GM19395 (cell line): ENCODE results near the gene ANKRD62.

ENCODE experiments used
- ATAC-seq: cut with Tn5 transposase; IDR thresholded peaks from one replicate; pipeline ENCODE4 v1.9.1; 2021; ENCODE audit warnings: mild to moderate bottlenecking, moderate library complexity; ENCODE audit not compliant: unreplicated experiment

ANKRD62 gene

GRCh38 chr18:12093520-12094257, at the start of gene ANKRD62:
ANKRD62 (plus strand) TSS chr18:12093843; CDS start chr18:12094018, 175 bp downstream.
- no peak for ATAC-seq

- no peak for ATAC-seq
Measured at GRCh38 chr18:12044591-12044990, 49.1 kb upstream of the ANKRD62 start.

- no peak for ATAC-seq
Measured at GRCh38 chr18:12046046-12046750, 47.4 kb upstream of the ANKRD62 start.

DNA sequence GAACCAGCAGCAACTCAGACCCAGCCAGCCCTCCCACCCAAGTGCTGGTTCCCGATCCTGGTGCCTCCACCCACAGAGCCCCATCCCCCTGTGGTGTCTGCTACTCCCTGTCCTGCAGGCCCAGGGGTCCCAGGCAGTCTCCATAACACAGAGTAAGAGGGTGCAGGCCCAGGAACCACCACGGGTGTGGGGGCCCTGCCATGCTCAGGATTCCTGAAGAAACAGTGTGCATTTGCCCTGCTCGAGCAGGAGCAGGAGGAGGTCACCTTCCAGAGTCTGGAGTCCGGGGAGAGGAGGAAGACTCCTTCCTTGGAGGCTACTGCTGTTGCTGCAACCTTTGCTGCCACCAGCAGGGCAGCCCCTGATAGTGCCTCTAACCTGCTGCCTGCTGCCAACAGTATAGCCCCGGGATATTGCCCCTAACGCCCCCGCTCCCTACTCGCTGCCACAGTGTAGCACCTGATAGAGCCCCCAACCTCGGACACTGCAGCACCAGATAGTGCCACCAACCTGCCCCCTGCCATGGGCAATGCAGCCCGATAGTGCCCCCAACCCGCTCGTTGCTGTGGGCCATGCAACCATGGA, 46.8 kb upstream of the ANKRD62 start:
- ATAC-seq: no peak

GRCh38 chr18:12048010-12048826, 45.4 kb upstream of the ANKRD62 start:
- ATAC-seq: no peak

DNA sequence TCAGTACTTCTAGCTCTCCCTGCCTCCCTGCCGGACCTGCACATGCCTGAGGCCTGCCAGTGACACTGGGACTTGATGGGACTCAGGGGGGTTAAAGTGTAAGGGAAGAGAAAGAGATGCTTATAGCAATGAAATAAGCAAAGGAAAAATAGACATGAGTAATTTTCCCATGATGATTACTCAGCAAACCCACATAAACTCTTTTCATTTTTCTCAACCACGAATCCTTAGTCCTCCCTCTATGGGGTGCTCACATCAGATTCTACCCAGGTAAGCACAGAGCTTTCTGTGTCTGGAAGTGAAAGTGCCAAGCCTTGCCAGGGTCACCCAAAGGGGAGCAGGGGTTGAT, 44.8 kb upstream of the ANKRD62 start:
- no peak for ATAC-seq

GRCh38 chr18:12049978-12050811, 43.4 kb upstream of the ANKRD62 start:
- ATAC-seq: peak; percentile 91

DNA sequence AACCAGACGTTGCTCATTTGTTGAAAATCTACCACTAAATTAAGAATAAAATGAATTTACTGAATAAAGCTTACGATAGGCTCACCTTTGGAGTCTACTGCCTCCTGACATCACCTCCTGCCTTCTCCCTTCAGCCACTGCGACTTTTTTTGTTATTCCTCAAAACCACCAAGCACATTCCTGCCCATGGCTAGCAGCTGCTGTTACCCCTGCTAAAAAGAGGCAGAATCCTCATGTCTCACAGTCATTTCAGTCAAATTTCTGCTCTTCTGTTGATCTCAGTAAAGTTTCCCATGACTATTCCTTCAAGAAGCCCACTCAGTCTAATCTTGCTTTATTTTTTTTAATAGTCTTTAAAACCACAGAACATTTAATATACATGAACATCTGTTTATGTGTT, 40.8 kb upstream of the ANKRD62 start:
- ATAC-seq: no peak

DNA sequence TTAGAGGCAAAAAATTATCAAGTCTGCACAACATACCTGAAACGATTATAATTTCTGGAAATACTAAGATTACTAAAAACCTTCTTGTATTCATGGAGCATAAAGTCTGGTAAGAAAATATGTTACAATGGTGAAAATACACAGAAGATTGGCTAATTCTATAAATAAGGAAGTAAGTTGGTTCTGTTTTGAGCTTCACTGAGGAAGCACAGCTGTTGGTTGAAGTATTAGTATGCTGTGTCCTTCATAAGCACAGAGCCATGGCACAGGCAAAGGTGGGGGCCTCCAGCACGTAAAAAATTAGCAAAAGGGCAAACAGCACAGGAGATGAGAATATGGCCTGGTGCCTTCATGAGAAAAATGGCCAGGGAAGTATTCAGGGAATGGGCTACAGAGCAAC, 40.4 kb upstream of the ANKRD62 start:
- peak; percentile 44 for ATAC-seq

- ATAC-seq: no peak
Measured at GRCh38 chr18:12056034-12056883, 37.4 kb upstream of the ANKRD62 start.

DNA sequence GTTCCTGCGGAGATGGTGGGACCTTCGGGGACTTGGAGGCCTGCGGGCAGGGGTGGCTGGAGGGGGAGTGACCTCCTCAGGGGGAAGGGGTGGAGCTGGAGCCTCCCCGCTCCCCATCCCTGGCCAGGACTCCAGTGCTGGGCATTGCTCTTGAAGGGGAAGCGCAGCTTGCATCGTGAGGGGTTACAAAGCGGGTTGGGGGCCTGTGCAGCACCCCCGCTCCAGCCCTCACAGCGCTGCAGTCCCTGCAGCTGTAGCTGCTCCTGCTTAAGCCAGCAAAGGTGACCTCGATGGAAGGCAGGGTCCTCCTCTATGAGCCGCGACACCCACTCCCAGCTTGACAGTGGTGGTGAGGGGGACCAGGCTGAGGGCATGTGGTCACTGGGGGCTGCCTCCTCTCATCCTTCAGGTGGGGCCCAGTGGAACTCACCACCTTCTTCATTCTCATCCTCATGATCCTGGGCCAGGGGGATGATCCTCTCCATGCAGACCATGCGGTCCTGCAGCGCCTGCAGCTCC, 36.7 kb upstream of the ANKRD62 start:
- no peak for ATAC-seq

- no peak for ATAC-seq
Measured at GRCh38 chr18:12057419-12058039, 36.1 kb upstream of the ANKRD62 start.

- ATAC-seq: no peak
Measured at GRCh38 chr18:12059334-12060181, 34.1 kb upstream of the ANKRD62 start.

DNA sequence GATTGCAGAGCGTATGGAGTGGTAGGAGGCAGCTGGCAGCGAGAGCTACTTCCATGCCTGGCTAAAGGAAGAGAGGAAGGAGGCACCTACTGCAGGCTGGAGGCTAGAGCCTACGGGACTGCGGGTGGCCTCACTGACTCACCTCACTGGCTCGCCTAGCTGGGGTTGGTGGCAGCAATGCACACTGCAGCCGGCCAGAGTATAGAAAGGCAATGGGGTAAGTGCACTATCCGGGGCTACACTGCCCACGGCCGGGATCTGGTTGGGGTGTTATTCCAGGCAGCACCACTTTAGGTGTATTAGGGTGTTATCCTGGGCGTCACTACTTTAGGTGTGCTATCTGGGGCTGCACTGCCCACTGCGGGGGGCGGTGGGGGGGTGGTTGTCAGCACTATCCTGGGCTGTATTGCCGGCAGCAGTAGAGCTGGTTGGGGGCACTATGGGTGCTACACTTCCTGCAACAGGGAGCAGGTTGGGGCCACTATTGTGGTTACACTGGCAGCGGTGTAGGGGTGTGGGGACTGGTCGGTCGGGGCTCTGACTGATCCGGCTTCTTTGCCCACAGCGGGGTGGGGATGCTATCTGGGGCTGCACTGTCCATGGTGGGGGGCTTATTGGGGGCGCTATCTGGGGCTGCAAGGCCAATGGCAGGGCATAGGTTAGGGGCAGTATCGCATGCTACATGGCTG, 33.3 kb upstream of the ANKRD62 start:
- no peak for ATAC-seq

DNA sequence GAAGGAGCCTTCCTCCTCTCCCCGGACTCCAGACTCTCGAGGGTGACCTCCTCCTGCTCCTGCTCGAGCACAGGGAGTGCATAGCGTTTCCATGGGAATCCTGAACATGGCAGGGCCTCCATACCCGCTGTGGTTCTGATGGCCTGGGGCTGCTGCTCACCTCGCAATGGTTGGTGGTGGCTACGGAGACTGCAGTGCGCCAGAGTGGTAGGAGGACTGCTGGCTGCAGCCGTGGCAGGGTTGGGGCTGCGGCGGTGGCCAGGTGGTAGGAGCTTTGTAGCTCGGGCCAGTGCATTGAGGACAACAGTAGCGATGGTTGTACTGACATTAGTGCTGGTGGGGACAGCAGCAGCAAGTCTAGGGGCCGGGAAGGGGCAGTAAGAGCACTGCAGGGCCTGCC, 32.0 kb upstream of the ANKRD62 start:
- no peak for ATAC-seq

DNA sequence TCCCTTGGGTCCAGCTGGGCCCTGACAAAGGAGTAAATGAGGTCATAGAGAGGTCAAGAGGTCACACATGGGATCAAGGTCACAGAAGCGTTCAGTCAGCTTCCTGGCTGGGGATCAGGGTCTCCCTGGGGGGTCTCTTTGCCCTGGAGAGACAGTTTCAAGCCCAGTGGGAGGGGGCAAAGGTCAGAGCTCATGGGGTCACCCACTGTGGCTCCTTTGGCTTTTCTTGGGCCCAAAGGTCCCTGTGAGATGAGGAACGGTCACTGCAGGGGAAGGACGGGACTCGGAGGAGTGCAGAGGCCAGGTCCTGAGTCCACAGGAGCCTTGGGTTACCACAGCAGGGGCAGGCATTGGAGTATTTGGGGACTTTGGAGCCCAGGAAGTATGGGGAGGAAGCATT, 30.7 kb upstream of the ANKRD62 start:
- ATAC-seq: no peak

DNA sequence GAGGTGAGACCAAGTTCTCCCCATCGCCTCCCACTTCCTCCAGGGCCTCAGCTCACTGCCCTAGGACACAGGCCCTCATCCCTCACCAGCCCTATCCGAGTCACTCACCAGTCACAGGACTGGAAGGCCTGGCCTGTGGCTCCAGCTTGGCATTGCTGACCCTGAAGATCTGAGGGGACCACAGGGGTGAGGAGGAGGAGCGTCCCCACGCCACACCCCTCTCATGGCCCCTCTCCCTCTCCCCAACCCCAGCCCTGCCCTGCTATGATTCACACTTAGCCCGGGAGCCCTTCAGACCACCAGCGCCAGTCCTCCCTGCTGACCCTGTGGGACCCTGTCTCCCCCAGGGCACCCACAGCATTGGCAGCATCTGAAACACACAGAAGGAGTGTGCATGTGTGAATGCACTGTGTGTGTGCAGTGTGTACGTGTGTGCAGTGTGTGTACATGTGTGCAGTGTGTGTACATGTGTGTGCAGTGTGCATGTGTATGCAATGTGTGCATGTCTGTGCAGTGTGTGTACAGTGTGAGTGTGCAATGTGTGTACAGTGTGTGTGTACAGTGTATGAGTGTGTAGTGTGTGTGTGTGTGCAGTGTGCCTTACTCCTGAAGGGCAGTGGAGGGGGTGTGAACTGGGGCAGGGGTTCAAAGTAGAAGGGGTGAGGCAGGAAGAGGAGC, 29.4 kb upstream of the ANKRD62 start:
- no peak for ATAC-seq
